Cortex of kidney (tissue), 1 donor: ENCODE data around the gene ASIC3.

Source experiments
- DNase-seq: peaks from one replicate; lab custom pipeline; 2025; lab: John Stamatoyannopoulos, UW

The ASIC3 gene

DNA sequence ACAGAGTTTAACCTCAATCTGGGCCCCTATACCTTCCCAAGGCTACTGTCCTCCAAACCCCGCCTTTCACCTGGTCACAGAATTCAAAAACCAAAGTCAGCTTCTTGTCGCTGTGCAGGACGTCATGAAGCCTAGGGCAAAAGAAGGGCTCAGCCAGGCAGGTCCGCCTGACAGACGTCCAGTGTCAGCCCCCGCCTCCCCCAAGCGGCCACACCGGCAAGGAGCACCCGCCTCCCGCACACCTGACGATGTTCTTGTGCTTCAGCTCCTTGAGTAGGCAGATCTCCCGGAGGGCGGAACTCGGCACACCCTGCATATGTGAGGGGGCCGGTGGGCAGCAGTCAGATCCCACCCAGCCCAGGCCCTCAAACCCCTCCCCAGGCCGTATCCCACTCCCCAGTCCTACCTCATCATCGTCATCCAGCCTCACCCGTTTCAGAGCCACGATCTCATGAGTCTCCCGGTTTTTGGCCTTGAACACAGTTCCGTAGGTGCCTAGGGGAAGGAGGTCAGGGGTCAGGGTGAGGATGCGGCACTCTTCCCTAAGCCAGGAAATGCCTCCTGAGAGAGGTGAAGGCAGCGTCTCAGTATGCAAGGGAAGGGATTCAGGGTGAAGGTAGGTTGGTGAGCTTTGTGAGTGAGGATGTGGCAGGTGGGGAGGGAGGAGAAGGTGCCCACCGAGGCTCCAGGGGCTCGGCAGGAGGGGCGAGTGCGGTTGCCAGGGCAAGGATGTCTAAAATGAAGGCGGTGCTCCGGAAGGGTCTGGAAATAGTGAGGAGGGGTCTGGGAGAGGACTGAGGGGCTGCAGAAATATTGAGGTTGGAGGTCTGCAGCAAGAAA lies 8.6 kb downstream of the ASIC3 start:
- no peak for DNase-seq

- DNase-seq = no peak
Measured at GRCh38 chr7:151057506-151057988, 9.2 kb downstream of the ASIC3 start, which contains the start of gene CDK5. Gene CDK5 (minus strand): TSS chr7:151057897. CDS start chr7:151057848, 49 bp downstream.

- peak; percentile 48 for DNase-seq
Measured at GRCh38 chr7:151057989-151058780, 9.9 kb downstream of the ASIC3 start.

DNA sequence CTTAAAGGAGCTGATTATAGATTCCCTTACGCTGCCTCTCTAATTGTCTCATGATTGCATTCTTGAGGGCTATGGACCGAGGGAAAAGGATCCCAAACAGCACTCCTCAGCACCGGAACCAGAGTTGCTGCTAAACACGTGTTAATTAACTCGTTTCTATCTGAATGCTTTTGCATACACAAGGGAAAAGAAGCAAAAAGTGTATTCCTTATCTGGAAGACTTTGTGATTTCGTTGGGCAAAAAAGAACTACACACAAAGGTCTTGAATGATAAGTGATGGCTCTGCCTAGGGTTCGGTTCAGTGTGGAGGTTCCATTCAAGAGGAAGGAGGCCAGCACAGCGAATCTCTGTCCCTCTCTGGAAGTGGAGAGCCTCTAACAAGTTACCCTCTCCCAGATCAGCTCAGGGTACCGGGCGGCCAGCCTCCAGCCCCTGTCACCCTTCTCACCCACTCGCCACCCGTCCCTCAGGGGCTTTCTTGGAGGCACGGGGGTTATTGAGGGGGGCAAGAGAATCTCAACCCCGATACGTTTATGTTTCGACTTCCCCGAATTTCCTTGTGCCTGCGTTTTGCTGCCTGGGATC lies 10.5 kb downstream of the ASIC3 start:
- DNase-seq = no peak

DNA sequence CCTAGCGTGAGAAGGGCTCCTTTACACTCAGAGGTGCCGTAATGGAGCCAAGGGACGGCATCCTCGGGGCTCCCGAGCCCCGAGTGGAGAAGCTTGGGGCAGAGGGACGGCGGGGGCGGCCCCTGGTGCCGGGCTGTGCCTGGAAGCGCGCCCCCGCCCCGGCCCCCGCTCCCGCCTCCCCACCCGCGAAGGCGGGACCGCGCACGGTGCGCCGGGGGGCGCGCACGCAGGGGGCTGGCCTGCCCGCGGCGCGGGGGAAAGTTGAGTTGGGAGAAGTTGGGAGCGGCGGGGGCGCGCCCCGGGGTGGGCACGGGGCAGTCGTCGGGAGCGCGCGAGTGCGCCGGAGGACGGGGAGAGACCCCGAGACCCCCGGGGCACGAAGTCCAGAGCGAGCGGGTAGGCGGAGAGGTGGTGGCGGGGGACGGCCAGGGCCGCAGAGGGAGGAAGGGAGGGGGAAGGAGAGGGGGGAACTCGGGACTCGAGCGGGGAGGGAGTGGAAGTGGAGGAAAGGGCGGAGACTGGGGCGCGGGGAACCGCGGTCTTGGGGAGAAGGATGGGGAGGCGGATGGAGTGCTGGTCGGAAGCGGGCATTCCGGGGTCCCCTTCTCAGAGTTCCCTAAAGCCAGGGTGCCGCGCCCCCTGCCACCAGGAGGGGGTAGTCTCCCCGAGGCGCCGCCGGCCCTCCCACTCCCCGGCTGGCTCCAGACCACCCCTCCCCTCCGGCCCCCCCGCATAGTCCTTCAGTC lies 11.2 kb downstream of the ASIC3 start, which contains the start of gene SLC4A2:
Gene SLC4A2 (plus strand): TSS at position 223 of the 746 bp plus-strand sequence. CDS start 2,399 bp downstream, outside the sequence.
- peak; percentile 26 for DNase-seq

DNA sequence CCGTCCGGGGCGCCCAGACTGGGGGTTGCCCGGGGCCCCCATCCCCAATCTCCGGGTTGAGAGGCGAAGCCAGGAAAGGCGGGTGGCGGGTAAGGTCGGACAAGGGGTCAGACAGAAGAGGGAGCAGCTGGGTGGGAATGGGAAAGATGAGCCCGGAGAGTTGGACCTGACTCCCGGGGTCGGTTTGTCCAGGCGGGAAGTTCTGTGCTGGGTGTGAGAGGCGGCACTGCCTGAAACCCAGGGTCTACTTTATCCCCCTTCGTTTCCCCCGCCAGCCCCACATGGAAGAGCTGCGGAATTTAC lies 11.7 kb downstream of the ASIC3 start:
- no peak for DNase-seq

DNA sequence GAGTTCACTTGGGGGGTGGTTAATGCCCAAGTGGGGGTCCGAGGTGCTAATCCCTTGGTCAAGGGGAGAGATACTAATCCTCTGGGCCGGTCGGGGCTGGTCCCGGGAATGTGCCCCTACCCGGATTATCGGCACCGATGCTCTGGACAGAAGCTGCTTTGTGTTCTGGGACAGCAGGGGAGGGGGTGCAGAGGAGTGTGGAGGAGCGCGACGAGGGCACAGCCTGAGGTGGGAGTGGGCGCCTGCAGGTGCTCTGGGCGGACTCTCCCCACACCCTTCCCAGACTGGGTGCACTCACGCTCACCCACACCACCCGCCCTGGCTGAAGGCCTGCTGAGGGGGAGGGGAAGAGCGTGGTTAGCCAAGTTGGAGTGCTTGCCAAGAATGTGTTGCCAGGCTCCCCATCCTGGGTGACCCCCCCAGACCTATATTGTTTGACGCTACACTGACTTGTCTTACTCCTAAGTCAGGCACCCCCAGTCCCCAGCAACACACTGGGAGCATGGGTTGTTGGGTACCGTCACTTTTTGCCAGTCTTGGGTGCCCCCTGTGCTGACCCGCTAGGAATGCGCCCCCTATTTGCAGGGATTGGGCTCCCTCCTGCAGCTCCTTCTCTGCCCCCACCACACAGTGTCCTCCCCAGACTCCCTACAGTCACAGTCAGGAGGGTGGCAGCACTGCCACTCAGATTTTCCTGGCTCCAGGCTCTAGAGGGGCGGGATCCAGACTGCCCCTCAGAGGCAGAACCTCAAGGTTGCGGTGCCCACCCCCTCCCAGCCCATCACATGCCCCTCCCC lies 12.3 kb downstream of the ASIC3 start:
- no peak for DNase-seq

DNA sequence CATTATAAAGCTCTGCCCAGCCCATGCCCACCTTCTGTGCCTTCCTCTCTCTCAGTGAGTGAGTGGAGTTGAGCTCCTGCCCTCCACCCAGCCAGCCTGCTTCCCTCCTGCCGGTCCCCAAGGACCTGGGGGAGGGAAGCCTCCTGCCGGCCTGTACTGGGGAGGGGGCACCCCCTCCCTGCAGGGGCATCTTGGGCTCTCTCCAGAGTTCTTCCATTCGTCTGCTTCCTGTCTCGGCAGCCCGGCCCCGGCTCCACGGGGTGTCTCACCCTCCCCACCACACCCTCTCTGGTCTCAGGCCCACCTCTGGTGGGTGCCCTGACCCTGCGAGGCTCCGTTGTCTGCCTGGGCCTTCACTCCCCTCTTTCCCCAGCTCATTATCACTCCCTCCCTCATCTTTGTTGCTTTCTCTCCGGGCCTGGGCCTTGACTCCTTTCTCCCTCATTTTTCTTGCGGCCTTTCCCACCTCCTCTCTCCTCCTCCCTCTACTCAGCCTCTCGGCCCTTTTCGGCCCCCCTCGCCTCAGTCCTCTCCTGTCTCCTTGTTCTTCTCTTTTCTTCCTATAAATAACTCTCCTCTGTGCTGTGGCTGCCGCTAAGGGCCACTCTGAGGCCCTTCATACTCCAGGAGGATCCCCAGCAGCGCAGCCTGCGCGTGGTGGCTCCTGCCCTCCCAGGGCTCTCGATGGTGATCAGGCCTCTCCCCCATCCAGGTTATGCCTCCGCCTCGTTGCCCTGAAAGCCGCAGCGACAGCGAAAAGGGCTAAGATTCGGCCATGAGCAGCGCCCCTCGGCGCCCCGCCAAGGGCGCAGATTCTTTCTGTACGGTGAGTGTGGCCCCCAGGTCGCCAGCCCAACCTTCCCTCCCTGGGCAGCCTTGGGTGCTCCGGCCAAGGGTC lies 13.1 kb downstream of the ASIC3 start:
- no peak for DNase-seq

DNA sequence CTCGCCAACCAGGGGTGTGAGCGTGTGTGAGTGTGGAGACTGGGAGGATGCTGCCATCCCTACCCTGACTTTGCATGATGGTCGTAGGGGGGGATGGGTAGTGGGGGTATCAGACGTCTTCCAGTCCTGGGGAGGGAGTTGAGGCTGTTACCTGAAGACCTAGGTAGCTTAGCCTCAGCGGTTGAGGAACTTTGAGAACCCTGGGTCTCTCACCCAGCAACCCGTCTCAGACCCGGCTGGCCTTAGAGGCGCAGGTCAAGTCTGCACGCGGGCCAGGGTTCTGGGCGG lies 13.7 kb downstream of the ASIC3 start:
- DNase-seq = no peak

- peak; percentile 36 for DNase-seq
Measured at GRCh38 chr7:151062399-151063211, 14.3 kb downstream of the ASIC3 start.

DNA sequence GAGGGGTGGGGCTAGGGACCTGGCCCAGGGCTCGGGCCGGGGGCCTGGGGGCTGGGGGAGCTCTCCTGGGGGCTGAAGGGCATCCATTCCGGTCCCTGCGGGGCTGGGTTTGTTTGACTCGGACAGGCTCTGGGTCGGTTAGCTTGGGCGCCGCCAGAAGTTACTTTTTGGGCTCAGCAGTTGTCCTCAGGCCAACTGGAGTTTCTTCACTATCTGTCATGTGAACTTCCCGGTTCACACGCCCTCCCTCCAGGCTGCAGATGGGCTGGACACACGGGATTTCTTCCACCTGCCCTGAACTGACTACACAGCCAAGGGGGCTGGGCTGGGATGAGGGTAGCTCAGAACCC lies 14.9 kb downstream of the ASIC3 start:
- no peak for DNase-seq

DNA sequence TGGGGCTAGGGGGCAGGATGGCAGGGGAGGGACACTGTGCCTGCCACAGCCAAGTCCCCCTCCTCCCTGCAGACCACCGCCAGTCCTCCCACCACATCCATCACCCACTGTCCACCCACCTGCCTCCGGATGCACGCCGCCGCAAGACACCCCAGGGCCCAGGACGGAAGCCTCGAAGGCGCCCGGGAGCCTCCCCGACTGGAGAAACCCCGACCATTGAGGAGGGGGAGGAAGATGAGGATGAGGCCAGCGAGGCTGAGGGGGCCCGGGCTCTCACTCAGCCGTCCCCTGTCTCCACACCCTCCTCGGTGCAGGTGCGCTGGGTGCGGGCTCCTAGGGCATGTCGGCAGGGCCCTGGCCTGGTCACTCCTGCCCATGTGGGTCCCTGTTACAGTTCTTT lies 16.1 kb downstream of the ASIC3 start:
- DNase-seq = no peak

- DNase-seq = no peak
Measured at GRCh38 chr7:151064993-151065392, 16.7 kb downstream of the ASIC3 start.

DNA sequence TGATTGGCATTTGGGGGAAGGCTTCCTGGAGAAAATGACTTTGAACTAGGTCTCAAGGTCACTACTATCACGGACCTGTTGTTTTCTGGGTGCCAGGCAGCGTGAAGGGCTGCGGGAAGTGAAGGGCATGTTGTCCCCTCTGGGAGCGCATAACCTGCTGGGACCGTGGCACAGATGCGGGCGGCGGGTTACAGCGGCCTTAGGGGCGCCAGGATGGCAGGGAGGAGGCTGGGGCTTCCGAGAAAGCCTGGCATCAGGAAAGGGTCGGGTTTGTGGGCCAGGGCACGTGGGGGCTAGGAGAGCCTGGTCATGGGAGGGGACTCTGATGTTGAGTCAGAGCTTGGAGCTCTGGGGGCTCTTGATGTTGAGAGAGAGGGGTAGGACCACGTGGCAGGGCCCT lies 17.2 kb downstream of the ASIC3 start:
- DNase-seq = no peak

- DNase-seq = no peak
Measured at GRCh38 chr7:151066273-151066974, 18.1 kb downstream of the ASIC3 start.

GRCh38 chr7:151068069-151068773 lies 19.9 kb downstream of the ASIC3 start:
- DNase-seq = no peak

- no peak for DNase-seq
Measured at GRCh38 chr7:151069841-151070573, 21.7 kb downstream of the ASIC3 start.

DNA sequence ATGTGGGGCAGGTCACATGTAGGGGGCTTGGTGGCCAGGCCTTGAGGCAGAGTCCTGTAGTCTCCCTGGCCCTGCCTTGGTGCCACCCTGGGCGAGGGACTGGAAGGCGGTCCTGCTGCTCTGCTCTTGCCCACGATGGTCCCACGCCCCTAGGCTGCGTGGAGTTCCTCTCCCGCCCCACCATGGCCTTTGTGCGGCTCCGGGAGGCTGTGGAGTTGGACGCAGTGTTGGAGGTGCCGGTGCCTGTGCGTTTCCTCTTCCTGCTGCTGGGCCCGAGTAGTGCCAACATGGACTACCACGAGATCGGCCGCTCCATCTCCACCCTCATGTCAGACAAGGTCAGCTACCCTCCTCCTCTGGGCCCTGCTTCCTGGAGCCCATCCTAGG lies 22.2 kb downstream of the ASIC3 start:
- no peak for DNase-seq
